Endothelial cell of umbilical vein (primary cell): ENCODE results near the gene ENAH. TPM values are rescaled to one million over a fixed set of nuclear protein-coding genes. Genes with fewer than 3 reads are reported as not detected.

Experiments used
- BruUV-seq: library from RNA; stranded (reverse); fragments of 400-500 nt; replicated peaks from 2 replicates; lab custom pipeline; 2021; lab: Mats Ljungman, UMichigan
- CTCF ChIA-PET: fragments of 300-600, 350-600 bp; sonication (Branson Sonifier 250); formaldehyde crosslinking; loops from one replicate; lab custom pipeline; 2021; ENCODE audit warnings: antibody characterized with exemption, inconsistent platforms; lab: Charles Lee
- POLR2A ChIA-PET: fragments of 300-600, 350-600 bp; sonication (Branson Sonifier 250); formaldehyde crosslinking; loops from one replicate; lab custom pipeline; 2021; ENCODE audit warnings: antibody characterized with exemption, inconsistent platforms; lab: Charles Lee
- DNase-seq: peaks from one replicate; pipeline ENCODE4 v3.0.0-alpha.2; 2011; ENCODE audit warnings: low read depth, low spot score
- FAIRE-seq: peaks from 2 replicates; lab custom pipeline; 2011; peaks lifted over from hg19 to GRCh38; lab: Jason Lieb, UNC
- H2AFZ ChIP-seq: 2 replicates; pipeline ENCODE4 v1.6.0; 2012; ENCODE audit warnings: low read depth, low read length, control low read depth, inconsistent platforms
- H3K27ac ChIP-seq: 2 replicates; pipeline ENCODE4 v1.5.1; 2011; ENCODE audit warnings: low read depth, mild to moderate bottlenecking, control low read depth, low read length, moderate library complexity; ENCODE audit not compliant: insufficient read depth
- H3K27me3 ChIP-seq, 2 experiments: 2 replicates each; pipeline versions ENCODE4 v1.6.0 to v1.6.1; 2011; ENCODE audit warnings: low read length in 2 of 2, mixed read lengths in 1 of 2; ENCODE audit not compliant: control insufficient read depth in 2 of 2, insufficient read depth in 2 of 2
- H3K36me3 ChIP-seq, 2 experiments: 2 replicates in 1 of 2; 3 replicates in 1 of 2; pipeline ENCODE4 v1.5.1; 2011; ENCODE audit warnings: low read length in 2 of 2, mild to moderate bottlenecking in 1 of 2, moderate library complexity in 1 of 2; ENCODE audit not compliant: control insufficient read depth in 2 of 2, insufficient read depth in 2 of 2; ENCODE audit errors: extremely low read depth in 1 of 2
- H3K4me1 ChIP-seq: 3 replicates; pipeline ENCODE4 v1.5.1; 2011; ENCODE audit warnings: mild to moderate bottlenecking, low read length; ENCODE audit not compliant: control insufficient read depth, insufficient read depth; ENCODE audit errors: extremely low read depth
- H3K4me2 ChIP-seq: 2 replicates; pipeline ENCODE4 v1.6.1; 2011; ENCODE audit warnings: low read length, control low read depth, mixed read lengths; ENCODE audit not compliant: insufficient read depth
- H3K4me3 ChIP-seq, 3 experiments: fragments of 200-600 bp in 1 of 3; sonication (generic), shearing (Covaris generic) in 1 of 3; replicated peaks in 1 of 3; 2 replicates each; pipeline ENCODE4 v1.5.1; 2011 to 2016; ENCODE audit warnings: control low read depth in 3 of 3, low read length in 3 of 3, mild to moderate bottlenecking in 2 of 3, inconsistent platforms in 1 of 3, low read depth in 1 of 3, moderate library complexity in 1 of 3; ENCODE audit not compliant: insufficient read depth in 1 of 3
- H3K79me2 ChIP-seq: 2 replicates; pipeline ENCODE4 v1.6.0; 2012; ENCODE audit warnings: low read length, inconsistent platforms; ENCODE audit not compliant: control insufficient read depth, insufficient read depth
- H3K9ac ChIP-seq: replicated peaks from 2 replicates; pipeline ENCODE3; 2011; ENCODE audit warnings: low read length, control low read depth; ENCODE audit not compliant: insufficient read depth; ENCODE audit errors: extremely low read depth
- H3K9me1 ChIP-seq: replicated peaks from 3 replicates; pipeline ENCODE4 v1.6.0; 2011; ENCODE audit warnings: mild to moderate bottlenecking, low read length; ENCODE audit not compliant: control insufficient read depth, insufficient read depth; ENCODE audit errors: extremely low read depth
- H3K9me3 ChIP-seq: replicated peaks from 2 replicates; pipeline ENCODE4 v1.5.1; 2012; ENCODE audit warnings: low read length, inconsistent platforms; ENCODE audit not compliant: control insufficient read depth, insufficient read depth
- H4K20me1 ChIP-seq: replicated peaks from 2 replicates; pipeline ENCODE3; 2011; ENCODE audit warnings: mild to moderate bottlenecking, low read length; ENCODE audit not compliant: control insufficient read depth, insufficient read depth; ENCODE audit errors: extremely low read depth
- EZH2 ChIP-seq: IDR thresholded peaks from 2 replicates; pipeline ENCODE4 v1.6.1; 2012; ENCODE audit warnings: borderline replicate concordance, low read depth, mild to moderate bottlenecking, moderate library complexity, low read length, inconsistent platforms; ENCODE audit not compliant: severe bottlenecking
- FOS ChIP-seq: IDR thresholded peaks from 2 replicates; pipeline ENCODE4 v1.6.1; 2011; ENCODE audit warnings: mild to moderate bottlenecking, low read length, moderate library complexity, borderline replicate concordance; ENCODE audit not compliant: insufficient read depth
- GATA2 ChIP-seq: IDR thresholded peaks from 2 replicates; pipeline ENCODE4 v1.7.0; 2011; ENCODE audit warnings: low read depth, mild to moderate bottlenecking, moderate library complexity, mixed read lengths, low read length; ENCODE audit not compliant: insufficient read length, insufficient read depth
- JUN ChIP-seq: IDR thresholded peaks from 2 replicates; pipeline ENCODE4 v1.6.1; 2011; ENCODE audit warnings: borderline replicate concordance, low read depth; ENCODE audit not compliant: insufficient read length, insufficient read depth
- MYC ChIP-seq: IDR thresholded peaks from one replicate; pipeline ENCODE4 v1.6.1; 2011; ENCODE audit warnings: mild to moderate bottlenecking, low read depth, low read length
- POLR2A ChIP-seq: IDR thresholded peaks from 2 replicates; pipeline ENCODE4 v1.6.1; 2012; ENCODE audit warnings: low read depth, mild to moderate bottlenecking, control low read depth, low read length
- POLR2AphosphoS5 ChIP-seq: IDR thresholded peaks from 2 replicates; pipeline ENCODE4 v1.6.1; 2012; ENCODE audit warnings: low read depth, mild to moderate bottlenecking, control low read depth, low read length, moderate library complexity; ENCODE audit not compliant: insufficient read depth
- dilution Hi-C: fragments of 300-500 bp; cut with MboI; formaldehyde crosslinking; loops from one replicate; pipeline ENCODE4 v1.15.0; 2019; ENCODE audit warnings: low sequenced_read_pairs; ENCODE audit not compliant: extremely low pct_ligation_motif_present
- intact Hi-C: fragments of 100-400 bp; cut with micrococcal nuclease; formaldehyde crosslinking; loops from one replicate; pipeline ENCODE4 v1.10.0; 2022
- polyA plus RNA-seq, 4 experiments: library from polyadenylated mRNA; depleted of rRNA in 3 of 4; stranded (reverse) in 3 of 4; unstranded in 1 of 4; fragments of >200 nt; gene quantifications; 2 replicates each; pipeline versions ENCODE4 v1.2.1 to v1.2.3, GENCODE V29; 2011 to 2012; ENCODE audit warnings: missing spikeins in 1 of 4
- total RNA-seq: library from RNA; stranded (reverse); gene quantifications from 2 replicates; pipeline ENCODE4 v1.2.3, GENCODE V29; 2021
- TF ChIP-seq, protein P1 (sequence below): IDR thresholded peaks from 2 replicates; pipeline ENCODE4 v1.6.1; 2011; ENCODE audit not compliant: insufficient read depth, insufficient read length
- TF ChIP-seq, protein P2 (sequence below), 2 donors: IDR thresholded peaks; 1 replicate in 1 of 2; 2 replicates in 1 of 2; pipeline ENCODE4 v1.5.1; 2011; ENCODE audit warnings: low read length in 2 of 2, mild to moderate bottlenecking in 2 of 2, moderate library complexity in 2 of 2, control low read depth in 1 of 2, inconsistent platforms in 1 of 2, low read depth in 1 of 2; ENCODE audit not compliant: insufficient read depth in 1 of 2; ENCODE audit errors: extremely low read depth in 1 of 2

ENAH gene
- total and polyA plus RNA-seq, 2 donors (not counting 3 experiments of a cell fraction or from before 2014, with no cell fraction given): 19.9 to 95.6 TPM

DNA sequence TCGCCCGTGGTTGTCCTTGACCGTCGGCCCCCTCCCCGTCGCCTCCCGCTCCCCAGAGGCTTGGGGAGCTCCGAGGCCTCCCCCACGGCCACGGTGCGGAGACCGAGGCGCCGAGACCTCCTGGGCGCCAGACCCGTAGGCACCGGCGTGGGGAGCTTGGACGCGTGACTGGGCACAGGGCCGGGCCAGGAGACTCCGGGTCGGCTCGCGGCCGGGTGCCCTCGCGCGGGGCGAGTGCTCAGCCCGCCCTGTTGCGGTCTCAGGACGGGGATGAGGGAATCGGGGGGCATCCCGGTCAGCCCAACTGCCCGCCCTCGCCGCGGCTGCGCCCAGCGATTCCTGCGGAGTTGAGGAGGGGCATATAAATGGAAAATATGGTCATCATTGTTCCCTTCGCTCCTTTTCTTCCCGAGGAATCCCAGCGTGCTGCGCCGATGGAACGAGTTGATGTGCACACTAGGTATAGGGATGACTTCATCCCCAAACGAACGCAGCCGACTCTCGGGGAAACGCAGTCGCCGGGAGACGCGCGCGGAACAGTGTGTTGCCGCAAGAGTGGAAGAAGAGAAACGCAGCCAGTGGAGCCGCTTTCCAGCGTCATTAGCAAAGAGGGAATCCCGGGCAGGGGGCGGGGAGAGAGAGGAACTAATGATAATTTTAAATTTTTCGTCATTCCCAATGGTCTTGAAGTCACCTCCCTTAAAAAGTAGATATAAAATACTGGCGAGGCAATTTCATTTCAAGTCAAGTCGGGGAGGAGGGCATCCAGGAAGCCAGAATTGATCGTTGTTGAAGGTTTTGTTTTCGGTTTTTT, 747 bp upstream of the ENAH start:
- CTCF ChIA-PET: interaction anchor here (1.5 to 2.7 kb wide), 7 partner anchors 46 to 124 kb away, joined by 3 to 33 read pairs (median 9); partner anchors contain the start of gene SRP9
- intact Hi-C loops: loop anchor here (1.0 to 5.0 kb wide), 5 partner anchors 41 to 271 kb away; partner anchors contain the start of gene PYCR2
- peak overlapping the region; percentile 5 to 49 (median 41) for H3K4me3 ChIP-seq

More for the DNA sequence above, 747 bp upstream of the ENAH start:
- POLR2A ChIA-PET: interaction anchor here (0.7 kb wide), 2 partner anchors 11 to 115 kb away, joined by 3 to 6 read pairs; no protein-coding TSS in a partner anchor
- Histone ChIP-seq H3K9me3 (no peaks in the 10 kb centered on the region), H3K9ac (peak overlapping the region; percentile 95), H3K79me2 (peaks cover 36% of the 10 kb centered on the region), H3K4me1 (peaks cover 49% of the 10 kb centered on the region), H3K4me2 (peak overlapping the region; percentile 32), H3K27ac (peak overlapping the region; percentile 94), H4K20me1 (no peaks in the 10 kb centered on the region), H3K9me1 (no peaks in the 10 kb centered on the region), H3K27me3 (no peaks in the 10 kb centered on the region), H3K36me3 (no peaks in the 10 kb centered on the region), H2AFZ (peak overlapping the region; percentile 4)
- TF ChIP-seq, protein P1, sequence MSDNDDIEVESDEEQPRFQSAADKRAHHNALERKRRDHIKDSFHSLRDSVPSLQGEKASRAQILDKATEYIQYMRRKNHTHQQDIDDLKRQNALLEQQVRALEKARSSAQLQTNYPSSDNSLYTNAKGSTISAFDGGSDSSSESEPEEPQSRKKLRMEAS: no peak
- no peak for TF ChIP-seq EZH2
- peak; percentile 25 for TF ChIP-seq POLR2A
- TF ChIP-seq FOS: no peak
- TF ChIP-seq, protein P2, sequence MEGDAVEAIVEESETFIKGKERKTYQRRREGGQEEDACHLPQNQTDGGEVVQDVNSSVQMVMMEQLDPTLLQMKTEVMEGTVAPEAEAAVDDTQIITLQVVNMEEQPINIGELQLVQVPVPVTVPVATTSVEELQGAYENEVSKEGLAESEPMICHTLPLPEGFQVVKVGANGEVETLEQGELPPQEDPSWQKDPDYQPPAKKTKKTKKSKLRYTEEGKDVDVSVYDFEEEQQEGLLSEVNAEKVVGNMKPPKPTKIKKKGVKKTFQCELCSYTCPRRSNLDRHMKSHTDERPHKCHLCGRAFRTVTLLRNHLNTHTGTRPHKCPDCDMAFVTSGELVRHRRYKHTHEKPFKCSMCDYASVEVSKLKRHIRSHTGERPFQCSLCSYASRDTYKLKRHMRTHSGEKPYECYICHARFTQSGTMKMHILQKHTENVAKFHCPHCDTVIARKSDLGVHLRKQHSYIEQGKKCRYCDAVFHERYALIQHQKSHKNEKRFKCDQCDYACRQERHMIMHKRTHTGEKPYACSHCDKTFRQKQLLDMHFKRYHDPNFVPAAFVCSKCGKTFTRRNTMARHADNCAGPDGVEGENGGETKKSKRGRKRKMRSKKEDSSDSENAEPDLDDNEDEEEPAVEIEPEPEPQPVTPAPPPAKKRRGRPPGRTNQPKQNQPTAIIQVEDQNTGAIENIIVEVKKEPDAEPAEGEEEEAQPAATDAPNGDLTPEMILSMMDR (IDR thresholded peaks at IDR 0.05; ENCODE audit: extremely low read depth in 1 of 2, insufficient read depth in 1 of 2, low read depth in 1 of 2, low read length in 2 of 2): no peak
- no peak for TF ChIP-seq GATA2
- no peak for TF ChIP-seq POLR2AphosphoS5
- peak; percentile 16 for TF ChIP-seq JUN
- TF ChIP-seq MYC: no peak
- DNase-seq (peak; percentile 83), FAIRE-seq (no peak)
- dilution Hi-C loops: no loop called here
- BruUV-seq: TSS peak; percentile 53
